HG03280 (cell line): Measurements from ENCODE around the gene BANP.
"Not testable (repeated sequence)": the region's sequence is repeated elsewhere in the genome, so short reads cannot be mapped to it uniquely, and the experiment has no call there.

Experiments
- ATAC-seq: cut with Tn5 transposase; IDR thresholded peaks from one replicate; pipeline ENCODE4 v1.9.1; 2021; ENCODE audit warnings: mild to moderate bottlenecking, moderate library complexity; ENCODE audit not compliant: unreplicated experiment

The BANP gene

DNA sequence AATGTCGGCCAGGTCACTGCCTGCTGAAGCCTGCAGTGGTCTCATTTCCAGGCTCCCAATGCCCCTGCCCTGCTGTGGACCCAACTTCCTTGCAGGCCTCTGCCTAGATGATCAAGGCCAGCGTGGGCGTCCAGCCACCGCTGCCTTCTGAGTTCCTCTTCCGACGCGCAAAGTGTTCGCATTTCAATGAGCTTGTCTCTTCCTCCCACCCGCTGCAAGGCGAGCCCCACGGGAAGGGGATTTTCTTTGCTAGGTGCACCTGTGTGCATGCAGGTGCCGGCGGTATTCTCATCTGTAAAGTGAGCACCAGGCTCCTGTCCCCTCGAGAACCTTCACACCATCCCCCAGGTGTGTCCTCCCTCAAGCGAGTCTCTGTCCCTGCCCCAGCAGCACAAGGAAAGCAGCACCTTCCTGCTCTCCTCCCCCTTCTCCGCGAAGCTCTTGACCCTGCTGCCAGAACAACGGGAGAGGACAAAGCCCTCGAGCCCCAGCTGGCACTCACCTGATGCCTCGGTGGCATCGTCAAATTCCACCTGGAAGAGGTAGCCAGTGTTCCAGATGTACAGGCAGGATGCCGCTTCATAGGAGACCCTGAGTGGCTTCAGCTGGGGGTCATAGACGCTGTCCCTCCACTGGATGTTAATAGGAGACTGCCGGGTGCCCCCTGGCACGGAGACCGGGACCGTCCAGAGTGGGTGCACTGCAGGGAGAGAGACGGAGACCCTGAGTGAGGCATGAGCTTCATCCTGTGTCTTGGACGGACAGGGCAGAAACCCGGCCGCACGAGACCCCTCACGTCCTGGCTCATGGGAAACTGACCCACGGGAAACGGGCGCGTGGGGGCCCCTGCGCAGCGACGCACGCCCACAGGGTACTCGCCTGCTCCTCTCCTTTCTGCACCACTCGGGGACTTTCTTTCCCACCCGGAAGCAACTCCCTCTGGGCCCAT lies 24.7 kb upstream of the BANP start:
- no peak for ATAC-seq

DNA sequence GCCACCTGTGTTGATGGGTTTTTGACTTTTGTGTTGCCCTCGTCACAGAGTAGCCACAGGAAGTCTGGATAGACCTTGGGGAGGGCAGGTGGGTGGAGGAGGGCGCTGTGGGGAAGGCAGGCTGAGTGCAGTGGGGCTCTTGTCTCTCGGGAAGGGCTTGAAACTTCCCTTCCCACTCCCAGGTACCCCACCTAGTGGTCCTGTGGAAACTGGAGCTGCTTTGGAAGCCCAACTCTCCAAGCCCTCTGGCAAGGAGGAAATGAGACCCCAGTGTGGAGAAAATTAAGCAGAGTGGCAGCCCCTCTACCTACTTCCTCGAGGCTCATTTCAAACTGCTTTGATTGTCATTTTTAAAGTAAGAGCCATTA lies 24.1 kb upstream of the BANP start:
- no peak for ATAC-seq

DNA sequence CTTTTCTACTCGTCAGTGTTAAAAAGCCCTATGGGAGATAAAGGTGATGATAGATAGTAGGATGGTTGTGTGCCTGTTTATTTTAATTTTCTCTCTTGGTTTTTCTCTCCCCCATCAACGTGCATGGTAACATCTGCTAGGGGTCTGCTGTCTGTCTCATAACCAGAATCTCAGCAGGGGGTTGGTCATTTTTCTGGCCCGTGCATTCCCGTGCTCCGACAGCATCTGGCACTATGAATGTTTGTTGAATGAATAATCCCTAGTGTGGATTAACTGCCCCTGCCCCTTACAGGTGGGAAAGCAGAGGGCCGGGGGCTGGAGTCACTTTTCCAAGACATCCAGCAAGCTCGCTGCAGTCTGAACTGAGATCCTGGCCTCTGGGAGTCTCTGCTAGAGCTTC lies 21.2 kb upstream of the BANP start:
- ATAC-seq = no peak

DNA sequence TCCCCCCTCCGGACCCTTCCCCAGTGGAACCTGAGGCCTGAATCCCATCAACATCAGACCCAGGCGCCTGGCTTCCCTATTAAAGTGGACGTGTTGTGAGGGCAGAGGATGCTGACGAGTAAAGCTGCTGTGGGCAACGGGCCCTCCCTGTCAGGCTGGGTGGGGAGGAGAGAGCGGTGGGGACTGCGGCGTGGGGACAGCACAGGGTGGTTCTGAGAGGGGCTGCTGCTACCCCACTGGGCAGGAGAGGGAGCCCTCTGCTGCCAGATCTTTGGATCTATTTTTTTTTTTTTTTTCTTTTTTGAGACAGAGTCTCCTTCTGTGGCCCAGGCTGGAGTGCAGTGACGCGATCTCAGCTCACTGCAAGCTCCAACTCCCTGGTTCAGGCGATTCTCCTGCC lies 20.8 kb upstream of the BANP start:
- ATAC-seq = no peak

DNA sequence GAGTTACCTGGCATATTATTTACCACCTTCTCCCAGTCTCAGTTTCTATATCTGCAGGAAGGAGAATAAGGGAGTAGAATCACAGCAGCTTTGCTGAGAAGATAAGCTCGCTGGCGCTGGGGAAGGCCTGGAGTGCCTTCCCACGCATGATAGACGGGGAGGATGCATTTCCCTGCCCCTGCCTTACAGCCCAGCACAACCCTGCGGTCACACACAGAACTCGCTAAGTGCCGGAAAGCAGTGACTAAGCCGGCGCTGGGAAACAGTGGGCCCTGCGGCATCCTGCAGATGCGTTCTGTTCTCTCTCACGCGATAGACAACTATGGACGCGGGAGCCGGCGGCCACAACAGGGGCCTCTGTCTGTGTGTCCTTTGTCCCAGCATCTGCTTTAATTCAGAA lies 19.7 kb upstream of the BANP start:
- ATAC-seq = no peak

DNA sequence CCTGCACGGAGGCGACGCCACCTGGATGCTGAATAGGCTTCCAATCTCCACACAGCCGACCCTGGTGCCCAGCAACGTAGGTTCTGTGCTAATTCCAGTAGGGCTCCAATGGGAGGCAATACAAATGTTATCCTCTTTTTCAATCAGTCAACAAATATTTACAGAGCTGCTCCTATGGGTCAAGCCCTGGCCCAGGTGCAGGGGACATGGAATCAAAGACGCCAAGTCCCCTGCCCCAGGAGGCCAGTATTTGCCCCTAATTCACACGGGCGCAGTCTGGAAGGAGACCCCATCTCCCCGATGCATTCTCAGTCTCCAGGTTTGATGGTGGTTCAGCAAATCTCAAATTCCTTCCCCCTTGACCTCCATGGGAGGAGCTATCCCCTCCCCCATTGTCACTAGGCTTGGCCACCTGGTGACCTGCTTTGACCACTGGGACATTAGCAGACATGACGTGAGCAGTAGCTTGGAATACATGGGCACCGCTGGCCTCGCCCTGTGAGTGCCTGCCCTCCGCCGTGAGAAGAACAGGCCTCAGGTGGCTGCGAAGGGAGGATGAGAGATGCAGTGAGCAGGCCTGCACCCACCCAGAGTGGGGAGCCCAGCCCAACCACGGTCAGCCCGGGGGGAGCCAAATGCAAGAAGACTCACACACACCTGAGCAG lies 18.6 kb upstream of the BANP start:
- not testable (repeated sequence) for ATAC-seq

DNA sequence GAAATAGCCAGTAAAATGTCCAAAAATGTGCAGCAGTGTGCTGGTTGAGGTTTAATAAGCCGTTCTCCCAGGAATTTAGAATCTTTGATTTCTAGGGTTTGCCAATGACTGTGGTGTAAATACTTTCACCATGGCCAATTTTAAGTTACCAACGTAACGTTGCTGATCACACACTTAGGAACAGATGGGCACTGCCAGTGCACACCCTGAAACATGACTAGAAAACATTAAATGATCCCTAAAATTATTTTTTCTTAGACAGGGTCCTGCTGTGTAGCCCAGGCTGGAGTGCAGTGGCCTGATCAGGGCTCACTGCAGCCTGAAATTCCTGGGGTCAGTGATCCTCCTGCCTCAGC lies 18.1 kb upstream of the BANP start:
- ATAC-seq = no peak

DNA sequence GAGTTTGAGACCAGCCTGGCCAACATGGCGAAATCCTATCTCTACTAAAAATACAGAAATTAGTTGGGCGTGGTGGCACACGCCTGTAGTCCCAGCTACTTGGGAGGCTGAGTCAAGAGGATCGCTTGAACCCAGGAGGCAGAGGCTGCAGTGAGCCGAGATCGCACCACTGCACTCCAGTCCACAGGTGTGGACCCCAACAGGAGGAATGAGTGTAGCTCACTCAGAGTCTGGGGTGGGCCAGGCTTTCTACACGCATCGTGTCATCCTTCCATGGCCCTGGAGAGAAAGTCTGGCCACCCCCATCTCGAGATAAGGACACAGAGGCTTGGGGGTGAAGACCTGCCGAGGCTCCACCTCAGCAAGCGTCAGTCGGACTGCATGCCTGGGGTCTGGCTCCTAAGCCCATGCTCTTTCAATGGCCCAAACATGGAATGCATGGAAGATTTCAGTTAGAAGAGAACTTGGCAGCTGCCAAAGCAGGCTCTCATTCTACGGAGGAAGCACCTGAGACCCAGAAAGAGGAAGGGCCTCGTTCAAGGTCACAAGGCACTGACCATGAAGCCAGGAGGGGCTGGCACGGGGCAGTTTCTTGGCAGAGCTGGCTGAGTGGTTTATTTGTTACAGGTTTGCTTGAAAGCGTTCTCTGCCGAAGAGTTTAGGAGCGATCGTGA lies 16.3 kb upstream of the BANP start:
- not testable (repeated sequence) for ATAC-seq

DNA sequence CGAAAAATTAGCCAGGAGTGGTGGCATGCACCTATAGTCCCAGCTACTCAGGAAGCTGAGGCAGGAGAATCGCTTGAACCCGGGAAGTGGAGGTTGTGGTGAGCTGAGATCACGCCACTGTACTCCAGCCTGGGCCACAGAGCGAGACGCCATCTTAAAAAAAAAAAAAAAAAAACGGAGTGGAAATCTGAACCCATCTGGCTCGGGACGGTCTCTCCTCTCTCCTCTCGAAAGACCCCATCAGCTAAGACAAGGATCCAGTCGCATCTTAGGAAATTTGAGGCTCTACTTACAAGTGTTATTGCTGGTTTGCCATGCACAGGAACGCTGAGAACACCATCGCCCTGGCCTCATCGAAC lies 15.2 kb upstream of the BANP start:
- not testable (repeated sequence) for ATAC-seq

DNA sequence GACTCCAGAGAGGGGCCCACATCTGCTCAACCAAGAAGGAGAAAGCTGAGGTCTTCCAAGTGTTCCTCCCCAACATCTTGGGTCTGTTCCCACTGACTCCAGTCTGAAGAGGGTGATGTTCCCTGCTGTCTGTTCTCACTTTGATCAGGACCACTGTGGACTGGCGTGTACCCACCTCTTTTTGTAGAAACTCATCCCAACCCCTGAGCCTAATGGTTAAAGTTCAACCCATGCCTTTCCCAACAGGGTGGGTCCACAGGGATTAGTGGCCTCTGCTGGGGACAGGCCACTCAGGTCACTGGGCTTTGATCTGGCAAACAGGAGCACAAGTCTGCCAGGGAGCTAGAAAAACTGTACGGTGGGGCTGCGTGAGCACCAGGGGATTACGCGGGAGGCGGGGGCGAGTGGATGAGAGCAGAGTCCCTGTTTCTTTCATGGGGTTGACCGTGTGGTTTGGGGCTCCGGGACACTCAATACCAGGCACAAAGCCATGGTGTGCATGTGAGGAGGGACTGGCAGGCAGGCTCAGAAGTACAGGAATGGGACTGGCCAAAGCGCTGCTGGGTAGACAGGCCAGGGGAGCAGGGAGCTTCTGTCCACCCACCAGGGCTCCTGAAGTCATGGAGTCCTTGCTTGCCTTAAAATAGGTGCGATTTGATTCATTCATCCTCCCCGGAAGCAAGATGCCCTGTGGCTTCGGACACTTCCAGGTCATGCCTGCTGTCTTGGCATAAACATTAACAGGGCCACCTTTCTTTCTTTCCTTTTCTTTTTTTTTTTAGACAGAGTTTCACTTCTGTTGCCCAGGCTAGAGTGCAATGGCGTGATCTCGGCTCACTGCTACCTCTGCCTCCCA lies 14.6 kb upstream of the BANP start, which contains the start of gene CA5A:
Gene CA5A, minus strand, starts transcription at position 155 of the 856 bp plus-strand sequence. Its CDS starts 79 bp downstream, at position 76.
- no peak for ATAC-seq

DNA sequence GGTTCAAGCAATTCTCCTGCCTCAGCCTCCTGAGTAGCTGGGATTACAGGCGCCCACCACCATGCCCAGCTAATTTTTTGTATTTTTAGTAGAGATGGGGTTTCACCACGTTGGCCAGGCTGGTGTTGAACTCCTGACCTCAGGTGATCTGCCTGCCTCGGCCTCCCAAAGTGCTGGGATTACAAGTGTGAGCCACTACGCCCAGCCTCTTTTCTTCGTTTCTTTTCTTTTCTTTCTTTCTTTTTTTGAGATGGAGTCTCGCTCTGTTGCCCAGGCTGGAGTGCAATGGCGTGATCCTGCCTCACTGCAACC lies 14.0 kb upstream of the BANP start:
- ATAC-seq = not testable (repeated sequence)

DNA sequence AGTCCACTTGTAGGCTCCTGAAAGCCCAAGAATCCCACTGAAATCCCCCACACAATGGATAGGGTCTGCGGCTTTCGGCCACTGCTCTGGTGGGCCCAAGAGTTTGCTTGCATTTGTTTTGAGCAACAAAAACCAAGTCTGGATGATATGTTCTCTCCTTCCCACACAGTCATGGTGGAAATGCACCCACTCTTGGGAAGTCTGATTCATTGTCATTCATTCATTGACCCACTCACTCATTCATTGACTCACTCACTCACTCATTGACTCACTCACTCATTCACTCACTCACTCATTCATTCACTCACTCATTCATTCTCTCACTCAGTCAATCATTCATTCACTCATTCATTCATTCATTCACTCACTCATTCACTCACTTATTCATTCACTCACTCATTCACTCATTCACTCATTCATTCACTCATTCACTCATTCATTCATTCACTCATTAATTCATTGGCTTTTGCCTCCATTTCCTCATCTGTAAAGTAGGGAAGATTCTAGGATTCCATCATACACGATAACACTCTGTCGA lies 12.8 kb upstream of the BANP start:
- no peak for ATAC-seq

DNA sequence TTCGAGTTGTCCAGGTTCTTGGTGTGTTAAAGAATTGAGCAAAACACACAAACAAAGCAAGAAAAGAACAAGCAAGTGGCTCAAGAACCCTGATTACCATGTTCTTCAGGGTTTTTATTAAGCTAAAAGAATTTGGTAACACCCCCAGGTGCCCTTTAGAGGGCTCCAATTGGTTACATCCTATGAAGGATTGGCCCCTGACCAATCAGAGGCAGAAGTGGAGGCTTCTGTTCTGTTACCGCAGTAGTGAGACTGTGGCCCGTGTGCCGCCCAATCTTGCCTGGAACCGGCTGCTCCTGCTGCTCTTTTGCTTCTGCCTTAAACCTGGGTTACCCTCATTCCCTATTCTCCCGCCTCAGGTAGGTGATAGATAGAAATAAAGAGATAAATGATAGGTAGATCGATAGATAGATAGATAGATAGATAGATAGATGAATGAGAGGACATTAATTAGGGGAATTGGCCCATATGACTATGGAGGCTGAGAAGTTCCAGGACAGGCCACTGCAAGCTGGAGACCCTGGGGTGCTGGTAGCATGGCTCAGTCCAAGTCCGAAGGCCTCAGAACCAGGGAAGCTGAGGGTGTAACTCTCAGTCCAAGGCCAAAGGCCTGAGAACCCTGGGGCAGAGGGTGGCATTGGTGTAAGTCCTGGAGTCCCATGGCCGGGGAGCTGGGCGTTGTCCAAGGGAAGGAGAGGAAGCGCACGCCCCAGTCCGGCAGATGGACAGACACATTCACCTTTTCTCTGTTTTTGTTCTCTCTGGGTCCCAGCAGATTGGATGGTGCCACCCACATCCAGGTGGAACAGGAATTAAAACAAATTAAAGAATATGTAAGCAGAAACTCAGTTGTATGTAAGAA lies 11.4 kb upstream of the BANP start:
- no peak for ATAC-seq

DNA sequence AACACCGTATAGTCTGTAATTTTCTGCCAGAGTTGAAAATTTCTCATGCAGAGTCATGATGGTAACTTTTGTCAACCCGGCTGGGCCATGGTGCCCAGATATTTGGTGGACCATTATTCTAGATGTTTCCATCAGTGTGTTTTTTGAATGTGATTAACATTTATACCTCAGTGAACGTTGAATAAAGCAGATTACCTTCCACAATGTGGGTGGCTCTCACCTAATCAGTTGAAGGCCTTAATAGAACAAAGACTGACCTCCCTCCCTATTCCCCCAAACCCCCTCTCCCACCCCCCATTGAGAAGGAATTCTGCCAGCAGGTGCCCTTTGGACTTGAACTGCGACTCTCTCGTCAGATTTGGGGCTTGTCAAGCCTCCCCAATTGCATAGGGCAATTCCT lies 8.6 kb upstream of the BANP start:
- ATAC-seq = no peak

DNA sequence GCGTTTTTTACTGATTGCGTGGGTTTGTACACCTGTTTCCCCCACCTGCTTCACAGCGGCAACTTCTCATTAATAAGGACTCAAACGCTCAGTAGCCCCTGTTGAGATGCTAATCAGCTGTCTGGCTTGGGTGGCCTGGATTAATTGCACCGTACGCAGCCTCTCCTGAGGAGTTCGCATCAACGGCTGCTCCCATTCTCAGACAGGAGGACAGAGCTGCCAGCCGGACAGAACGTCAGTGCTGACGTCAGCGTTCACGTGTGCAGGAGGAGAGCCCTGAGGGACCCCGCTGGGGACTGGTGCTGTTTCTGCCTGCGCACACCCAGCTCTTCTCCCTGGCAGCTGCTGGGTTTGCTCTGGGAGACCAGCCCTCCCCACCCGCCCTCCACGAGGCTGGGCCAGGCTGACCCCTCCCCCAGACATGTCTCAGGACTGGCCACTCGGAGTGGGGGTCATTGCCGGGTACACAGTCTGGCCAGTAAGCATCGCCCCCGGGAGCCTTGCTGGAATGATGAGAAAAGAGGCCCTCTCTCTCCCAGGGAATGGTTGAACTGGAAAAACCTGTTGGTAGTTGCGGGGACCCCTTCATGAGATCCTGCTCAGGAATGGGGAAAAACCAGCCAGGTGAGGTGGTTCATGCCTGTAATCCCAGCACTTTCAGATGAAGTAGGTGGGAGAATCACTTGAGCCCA lies 5.7 kb upstream of the BANP start:
- no peak for ATAC-seq

DNA sequence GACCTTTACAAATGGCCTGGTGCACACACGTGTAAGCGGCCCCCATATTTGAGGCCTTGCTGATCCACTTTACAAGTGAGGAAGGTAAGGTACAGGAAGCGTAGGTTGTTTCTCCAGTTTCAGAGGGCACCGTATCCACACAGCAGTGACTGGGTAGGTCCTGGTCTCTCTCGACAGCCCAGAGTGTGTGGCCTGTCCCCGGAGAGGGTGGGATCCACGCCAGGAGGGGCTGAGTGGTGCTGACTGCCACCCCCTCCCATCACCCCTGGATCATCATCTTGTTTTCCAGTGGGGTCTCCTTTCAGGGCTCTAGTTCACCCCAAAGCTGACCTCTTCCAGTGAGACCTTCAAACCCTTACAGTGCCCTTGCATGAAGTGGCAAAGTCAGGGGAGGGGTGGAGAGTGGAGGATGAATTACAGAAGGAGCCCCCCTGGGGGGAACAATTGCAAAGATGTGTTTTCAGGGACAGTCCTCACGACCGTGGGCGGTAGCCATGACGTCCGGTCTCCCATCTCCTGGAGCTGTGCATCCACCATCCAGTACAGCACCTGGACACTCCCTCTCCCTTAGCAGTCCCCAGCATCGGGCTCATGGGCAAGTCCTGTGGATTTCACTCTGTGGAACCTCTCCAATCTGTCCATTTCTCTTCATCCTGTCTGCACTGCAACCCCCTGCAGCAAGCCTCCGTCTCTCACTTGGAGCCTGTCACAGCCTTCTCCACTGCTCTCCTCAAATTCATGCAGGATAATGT lies 4.5 kb upstream of the BANP start:
- no peak for ATAC-seq

DNA sequence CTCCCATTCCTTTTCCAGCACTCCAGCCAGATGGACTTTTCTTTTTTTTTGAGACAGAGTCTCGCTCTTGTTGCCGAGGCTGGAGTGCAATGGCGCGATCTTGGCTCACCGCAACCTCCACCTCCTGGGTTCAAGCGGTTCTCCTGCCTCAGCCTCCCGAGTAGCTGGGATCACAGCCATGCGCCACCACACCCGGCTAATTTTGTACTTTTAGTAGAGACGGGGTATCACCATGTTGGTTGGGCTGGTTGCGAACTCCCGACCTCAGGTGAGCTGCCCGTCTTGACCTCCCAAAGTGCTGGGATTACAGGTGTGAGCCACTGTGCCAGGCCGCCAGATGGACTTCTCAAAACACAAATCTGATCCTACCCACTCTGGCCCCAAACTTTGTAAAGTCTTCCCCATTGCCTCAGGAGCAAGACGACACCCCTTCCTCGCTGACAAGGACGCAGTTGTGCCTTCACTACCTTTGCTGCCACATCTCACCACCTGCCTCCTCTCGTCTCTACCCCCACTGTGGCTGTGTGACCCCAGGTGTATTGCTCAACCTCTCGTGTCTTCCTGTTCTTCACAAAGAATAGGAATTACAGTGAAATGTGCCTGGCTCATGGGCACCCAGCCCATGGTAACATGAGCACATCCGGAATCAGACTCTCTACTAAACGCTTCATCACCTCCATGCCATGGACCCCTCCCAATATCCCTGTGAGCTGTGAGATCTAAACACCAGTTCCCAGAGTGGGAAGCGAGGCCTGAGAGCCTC lies 3.7 kb upstream of the BANP start:
- no peak for ATAC-seq

DNA sequence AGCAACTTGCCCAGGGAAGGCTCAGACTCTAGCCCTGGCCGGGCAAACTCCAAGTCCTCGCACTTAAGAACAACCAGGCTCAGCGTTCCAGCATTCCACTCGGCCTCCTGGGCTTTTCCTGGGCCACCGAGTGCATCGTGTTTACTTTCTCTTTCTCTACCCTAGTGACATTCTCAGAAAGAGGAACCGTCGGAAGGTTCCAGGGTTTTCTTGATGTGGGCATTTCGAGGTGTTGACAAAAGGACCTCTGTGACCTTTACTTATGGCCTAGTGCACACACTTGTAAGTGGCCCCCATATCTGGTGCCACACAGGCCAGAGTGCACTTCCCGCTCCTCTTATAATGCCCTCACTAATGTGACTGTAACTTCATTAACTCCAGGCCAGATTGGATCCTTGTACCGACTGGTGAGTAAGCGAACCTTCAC lies 3.1 kb upstream of the BANP start:
- ATAC-seq = no peak
